GM18868 (cell line): Measurements from ENCODE around the gene MLKL.
"Not testable (repeated sequence)": the region's sequence is repeated elsewhere in the genome, so short reads cannot be mapped to it uniquely, and the experiment has no call there.

Experiments used
- ATAC-seq: cut with Tn5 transposase; IDR thresholded peaks from one replicate; pipeline ENCODE4 v1.9.1; 2021; ENCODE audit warnings: mild to moderate bottlenecking, moderate library complexity; ENCODE audit not compliant: unreplicated experiment

MLKL gene

GRCh38 chr16:74709441-74709877, 8.8 kb upstream of the MLKL start:
- ATAC-seq: peak; percentile 77

GRCh38 chr16:74700116-74700437, 585 bp downstream of the MLKL start:
- ATAC-seq: no peak

GRCh38 chr16:74699666-74700065, 996 bp downstream of the MLKL start:
- ATAC-seq: no peak

GRCh38 chr16:74698222-74698621, 2.4 kb downstream of the MLKL start:
- ATAC-seq: no peak

GRCh38 chr16:74695450-74696422, 4.9 kb downstream of the MLKL start:
- ATAC-seq: peak; percentile 88

- ATAC-seq: no peak
These were observed 9.4 kb downstream of the MLKL start for GRCh38 chr16:74691093-74691855.

- no peak for ATAC-seq
These were observed 18.1 kb downstream of the MLKL start for GRCh38 chr16:74682556-74682955.

GRCh38 chr16:74680681-74681080, 20.0 kb downstream of the MLKL start:
- ATAC-seq: no peak

GRCh38 chr16:74679983-74680382, 20.7 kb downstream of the MLKL start:
- ATAC-seq: no peak

- no peak for ATAC-seq
These were observed 22.8 kb downstream of the MLKL start for GRCh38 chr16:74677868-74678267.

- ATAC-seq: no peak
These were observed 26.8 kb downstream of the MLKL start for GRCh38 chr16:74673876-74674275.

GRCh38 chr16:74668877-74669276, 31.8 kb downstream of the MLKL start:
- not testable (repeated sequence) for ATAC-seq

- no peak for ATAC-seq
These were observed 33.4 kb downstream of the MLKL start for GRCh38 chr16:74667255-74667700.

- ATAC-seq: peak; percentile 100
These were observed 34.0 kb downstream of the MLKL start, which contains the start of gene RFWD3 for GRCh38 chr16:74666425-74667254. Gene RFWD3, minus strand, starts transcription at chr16:74666877. Its CDS starts 5,428 bp downstream, at chr16:74661449.

GRCh38 chr16:74666010-74666421, 34.6 kb downstream of the MLKL start:
- no peak for ATAC-seq

GRCh38 chr16:74661064-74661463, 39.6 kb downstream of the MLKL start:
- no peak for ATAC-seq

- no peak for ATAC-seq
These were observed 40.3 kb downstream of the MLKL start for GRCh38 chr16:74660383-74660782.

- ATAC-seq: no peak
These were observed 41.6 kb downstream of the MLKL start for GRCh38 chr16:74659041-74659440.

- no peak for ATAC-seq
These were observed 42.6 kb downstream of the MLKL start for GRCh38 chr16:74657870-74658642.

- ATAC-seq: no peak
These were observed 46.1 kb downstream of the MLKL start for GRCh38 chr16:74654536-74655050.
